ENCODE results near the gene COQ7. TPM values are rescaled to one million over a fixed set of nuclear protein-coding genes. Genes with fewer than 3 reads are reported as not detected.

COQ7 gene
- polyA plus RNA-seq, 1 of the 3 experiments (the other 2 are of a cell fraction): 24.0 TPM

DNA sequence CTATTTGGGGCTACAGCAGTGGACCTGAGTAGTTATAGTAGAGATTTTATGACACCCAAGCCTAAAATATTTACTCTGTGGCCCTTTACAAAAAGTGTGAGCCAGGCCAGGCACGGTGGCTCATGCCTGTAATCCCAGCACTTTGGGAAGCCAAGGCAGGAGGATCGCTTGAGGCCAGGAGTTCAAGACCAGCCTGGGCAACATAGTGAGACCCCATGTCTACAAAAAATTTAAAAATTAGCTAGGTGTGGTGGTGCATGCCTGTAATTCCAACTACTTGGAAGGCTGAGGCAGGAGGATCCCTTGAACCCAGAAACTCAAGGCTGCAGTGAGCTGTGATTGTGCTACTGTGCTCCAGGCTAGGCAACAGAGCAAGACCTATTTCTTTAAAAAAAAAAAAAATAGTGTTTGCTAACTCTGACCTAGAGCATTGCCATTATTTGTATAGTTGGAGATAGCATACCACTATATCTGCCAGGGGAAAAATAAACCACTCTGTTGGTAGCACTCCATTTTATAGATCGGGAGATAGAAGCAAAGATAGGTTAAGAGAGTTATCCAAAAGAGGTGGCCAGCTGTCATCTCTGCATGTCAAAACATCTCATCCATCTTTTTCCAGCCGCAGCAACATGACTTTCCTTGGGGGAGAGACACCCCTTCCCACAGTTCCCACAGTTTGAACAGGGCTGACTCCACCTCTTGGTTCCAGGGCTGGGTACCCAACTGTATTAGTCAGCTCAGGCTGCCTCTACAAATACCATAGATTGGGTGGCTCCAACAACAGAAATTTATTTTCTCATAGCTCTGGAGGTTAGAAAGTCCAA lies 43.3 kb downstream of the COQ7 start:
- 0 out of 2 replicates have a peak, but pooled peaks cover 2% of the 10 kb centered on the region for H4K20me1 ChIP-seq (ENCODE audit: insufficient read depth)
- H3F3A ChIP-seq (replicated peaks; ENCODE audit: insufficient read depth): peaks cover 4% of the 10 kb centered on the region
- POLR2A ChIA-PET: no interaction called here
- no peaks in the 10 kb centered on the region for H3K9me2 ChIP-seq
- WGBS (ENCODE audit: low lambda C conversion rate): 90% methylated on average over 4 of the region's 4 CpGs
- DNase-seq: no peak
- no peak overlapping the region for H3K4me3 ChIP-seq (ENCODE audit: low read depth in 2 of 2, low read length in 1 of 2)
- H2AFZ ChIP-seq (ENCODE audit: low read depth): no peak overlapping the region
- peaks cover 29% of the 10 kb centered on the region for H3K79me2 ChIP-seq (ENCODE audit: insufficient read depth)
- CTCF ChIA-PET: interaction anchor here (0.9 to 7.7 kb wide), 2 partner anchors 25 to 52 kb away, joined by 3 to 35 read pairs; no protein-coding TSS in a partner anchor
- no peak overlapping the region for H3K27ac ChIP-seq (ENCODE audit: low read depth in 2 of 2, low read length in 1 of 2)
- TF ChIP-seq MXI1 (IDR thresholded peaks at IDR 0.05; ENCODE audit: low read depth, low read length): no peak
- TF ChIP-seq, protein P1, sequence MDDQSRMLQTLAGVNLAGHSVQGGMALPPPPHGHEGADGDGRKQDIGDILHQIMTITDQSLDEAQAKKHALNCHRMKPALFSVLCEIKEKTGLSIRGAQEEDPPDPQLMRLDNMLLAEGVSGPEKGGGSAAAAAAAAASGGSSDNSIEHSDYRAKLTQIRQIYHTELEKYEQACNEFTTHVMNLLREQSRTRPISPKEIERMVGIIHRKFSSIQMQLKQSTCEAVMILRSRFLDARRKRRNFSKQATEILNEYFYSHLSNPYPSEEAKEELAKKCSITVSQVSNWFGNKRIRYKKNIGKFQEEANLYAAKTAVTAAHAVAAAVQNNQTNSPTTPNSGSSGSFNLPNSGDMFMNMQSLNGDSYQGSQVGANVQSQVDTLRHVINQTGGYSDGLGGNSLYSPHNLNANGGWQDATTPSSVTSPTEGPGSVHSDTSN (IDR thresholded peaks at IDR 0.05): no peak
- no peak for TF ChIP-seq CHD2 (IDR thresholded peaks at IDR 0.05; ENCODE audit: low read length, partially characterized antibody)
- no peak for TF ChIP-seq GATA2 (CRISPR knock-in tag; IDR thresholded peaks at IDR 0.05)
- no peak for TF ChIP-seq EZH2phosphoT487 (IDR thresholded peaks at IDR 0.05; ENCODE audit: borderline replicate concordance, low read depth)
- no peak for TF ChIP-seq SMC3 (IDR thresholded peaks at IDR 0.05; ENCODE audit: low read depth, low read length)
- no peak for TF ChIP-seq ELF1 (IDR thresholded peaks at IDR 0.05)
- no peak for TF ChIP-seq GABPA (IDR thresholded peaks at IDR 0.05; ENCODE audit: low read depth)
- H3K9ac ChIP-seq: no peak overlapping the region
- no peaks in the 10 kb centered on the region for H3K9me3 ChIP-seq
- H3K4me2 ChIP-seq: no peak overlapping the region
- peaks cover 13 to 14% of the 10 kb centered on the region in 2 experiments; a peak in 2 of 4 replicates for H3K4me1 ChIP-seq (ENCODE audit: control insufficient read depth in 1 of 2, insufficient read depth in 2 of 2, low read depth in 1 of 2, low read length in 1 of 2)
- H3K27me3 ChIP-seq (ENCODE audit: insufficient read depth): no peaks in the 10 kb centered on the region
- H3K36me3 ChIP-seq (replicated peaks in 1 of 2; ENCODE audit: control insufficient read depth in 1 of 2, insufficient read depth in 2 of 2, low read length in 1 of 2): peaks cover 0 to under 1% of the 10 kb centered on the region in 2 experiments

DNA sequence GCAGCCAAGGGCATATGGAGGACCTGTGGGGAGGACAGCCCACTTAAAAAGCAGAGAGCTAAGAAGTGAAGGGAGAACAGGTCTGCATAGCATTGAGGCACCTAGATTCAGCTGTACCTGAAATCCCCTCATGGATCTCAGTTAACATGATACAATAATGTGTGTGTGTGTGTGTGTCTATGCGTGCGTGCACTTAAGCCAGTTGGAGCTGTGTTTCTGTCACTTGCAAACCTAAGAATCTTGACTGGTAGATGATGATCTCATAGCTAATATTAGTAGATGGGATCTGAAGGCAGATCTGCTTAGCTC lies 44.6 kb downstream of the COQ7 start:
- no peak overlapping the region for H3K4me3 ChIP-seq (ENCODE audit: low read depth in 2 of 2, low read length in 1 of 2)
- no peak overlapping the region for H3K9ac ChIP-seq
- H3K27ac ChIP-seq (ENCODE audit: low read depth in 2 of 2, low read length in 1 of 2): no peak overlapping the region
- POLR2A ChIA-PET: interaction anchor here (0.6 to 0.8 kb wide), 2 partner anchors 11 to 25 kb away, joined by 3 to 5 read pairs; no protein-coding TSS in a partner anchor
- H4K20me1 ChIP-seq (ENCODE audit: insufficient read depth): 0 out of 2 replicates have a peak, but pooled peaks cover 5% of the 10 kb centered on the region
- no peak for TF ChIP-seq FOXJ3 (CRISPR knock-in tag; IDR thresholded peaks at IDR 0.05)
- TF ChIP-seq RAD21 (IDR thresholded peaks at IDR 0.05; ENCODE audit: low read length): no peak
- TF ChIP-seq FOSL2 (IDR thresholded peaks at IDR 0.05; ENCODE audit: borderline replicate concordance, low read depth): no peak
- TF ChIP-seq TEAD4 (IDR thresholded peaks at IDR 0.05; ENCODE audit: borderline replicate concordance, insufficient read depth): no peak
- TF ChIP-seq, protein P2, sequence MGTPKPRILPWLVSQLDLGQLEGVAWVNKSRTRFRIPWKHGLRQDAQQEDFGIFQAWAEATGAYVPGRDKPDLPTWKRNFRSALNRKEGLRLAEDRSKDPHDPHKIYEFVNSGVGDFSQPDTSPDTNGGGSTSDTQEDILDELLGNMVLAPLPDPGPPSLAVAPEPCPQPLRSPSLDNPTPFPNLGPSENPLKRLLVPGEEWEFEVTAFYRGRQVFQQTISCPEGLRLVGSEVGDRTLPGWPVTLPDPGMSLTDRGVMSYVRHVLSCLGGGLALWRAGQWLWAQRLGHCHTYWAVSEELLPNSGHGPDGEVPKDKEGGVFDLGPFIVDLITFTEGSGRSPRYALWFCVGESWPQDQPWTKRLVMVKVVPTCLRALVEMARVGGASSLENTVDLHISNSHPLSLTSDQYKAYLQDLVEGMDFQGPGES (IDR thresholded peaks at IDR 0.05; ENCODE audit: low read depth, low read length): no peak
- TF ChIP-seq, protein P3, sequence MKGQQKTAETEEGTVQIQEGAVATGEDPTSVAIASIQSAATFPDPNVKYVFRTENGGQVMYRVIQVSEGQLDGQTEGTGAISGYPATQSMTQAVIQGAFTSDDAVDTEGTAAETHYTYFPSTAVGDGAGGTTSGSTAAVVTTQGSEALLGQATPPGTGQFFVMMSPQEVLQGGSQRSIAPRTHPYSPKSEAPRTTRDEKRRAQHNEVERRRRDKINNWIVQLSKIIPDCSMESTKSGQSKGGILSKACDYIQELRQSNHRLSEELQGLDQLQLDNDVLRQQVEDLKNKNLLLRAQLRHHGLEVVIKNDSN (IDR thresholded peaks at IDR 0.05; ENCODE audit: borderline replicate concordance, low read depth): no peak
- TF ChIP-seq NRF1 (IDR thresholded peaks at IDR 0.05; ENCODE audit: low read depth, low read length): no peak
- no peak for TF ChIP-seq FOXM1 (IDR thresholded peaks at IDR 0.05; ENCODE audit: low read depth)
- TF ChIP-seq, protein P4, sequence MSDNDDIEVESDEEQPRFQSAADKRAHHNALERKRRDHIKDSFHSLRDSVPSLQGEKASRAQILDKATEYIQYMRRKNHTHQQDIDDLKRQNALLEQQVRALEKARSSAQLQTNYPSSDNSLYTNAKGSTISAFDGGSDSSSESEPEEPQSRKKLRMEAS (IDR thresholded peaks at IDR 0.05; ENCODE audit: low read depth): no peak
- no peak for TF ChIP-seq MEF2A (IDR thresholded peaks at IDR 0.05; ENCODE audit: borderline replicate concordance, low read depth)
- TF ChIP-seq, protein P1 (IDR thresholded peaks at IDR 0.05): no peak
- no peak for TF ChIP-seq GABPA (IDR thresholded peaks at IDR 0.05; ENCODE audit: low read depth)
- no peak for TF ChIP-seq ELF1 (IDR thresholded peaks at IDR 0.05)
- no peak for TF ChIP-seq TCF12 (IDR thresholded peaks at IDR 0.05)
- TF ChIP-seq, protein P5, sequence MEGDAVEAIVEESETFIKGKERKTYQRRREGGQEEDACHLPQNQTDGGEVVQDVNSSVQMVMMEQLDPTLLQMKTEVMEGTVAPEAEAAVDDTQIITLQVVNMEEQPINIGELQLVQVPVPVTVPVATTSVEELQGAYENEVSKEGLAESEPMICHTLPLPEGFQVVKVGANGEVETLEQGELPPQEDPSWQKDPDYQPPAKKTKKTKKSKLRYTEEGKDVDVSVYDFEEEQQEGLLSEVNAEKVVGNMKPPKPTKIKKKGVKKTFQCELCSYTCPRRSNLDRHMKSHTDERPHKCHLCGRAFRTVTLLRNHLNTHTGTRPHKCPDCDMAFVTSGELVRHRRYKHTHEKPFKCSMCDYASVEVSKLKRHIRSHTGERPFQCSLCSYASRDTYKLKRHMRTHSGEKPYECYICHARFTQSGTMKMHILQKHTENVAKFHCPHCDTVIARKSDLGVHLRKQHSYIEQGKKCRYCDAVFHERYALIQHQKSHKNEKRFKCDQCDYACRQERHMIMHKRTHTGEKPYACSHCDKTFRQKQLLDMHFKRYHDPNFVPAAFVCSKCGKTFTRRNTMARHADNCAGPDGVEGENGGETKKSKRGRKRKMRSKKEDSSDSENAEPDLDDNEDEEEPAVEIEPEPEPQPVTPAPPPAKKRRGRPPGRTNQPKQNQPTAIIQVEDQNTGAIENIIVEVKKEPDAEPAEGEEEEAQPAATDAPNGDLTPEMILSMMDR (IDR thresholded peaks at IDR 0.05): no peak
- no peaks in the 10 kb centered on the region for H3K9me2 ChIP-seq
- H3K4me2 ChIP-seq: no peak overlapping the region
- DNase-seq: no peak
- 94% methylated on average over 2 of the region's 2 CpGs for WGBS (ENCODE audit: low lambda C conversion rate)
- no peaks in the 10 kb centered on the region for H3K27me3 ChIP-seq (ENCODE audit: insufficient read depth)
- H3F3A ChIP-seq (replicated peaks; ENCODE audit: insufficient read depth): peaks cover 11% of the 10 kb centered on the region
- H3K79me2 ChIP-seq (ENCODE audit: insufficient read depth): peaks cover 42% of the 10 kb centered on the region
- peaks cover 5 to 8% of the 10 kb centered on the region in 2 experiments for H3K36me3 ChIP-seq (replicated peaks in 1 of 2; ENCODE audit: control insufficient read depth in 1 of 2, insufficient read depth in 2 of 2, low read length in 1 of 2)
- peaks cover 13 to 23% of the 10 kb centered on the region in 2 experiments; a peak in 2 of 4 replicates for H3K4me1 ChIP-seq (ENCODE audit: control insufficient read depth in 1 of 2, insufficient read depth in 2 of 2, low read depth in 1 of 2, low read length in 1 of 2)
- CTCF ChIA-PET: interaction anchor here (4.0 kb wide), 1 partner anchor 26 kb away, joined by 28 read pairs; no protein-coding TSS in a partner anchor
- no peak overlapping the region for H2AFZ ChIP-seq (ENCODE audit: low read depth)
- no peaks in the 10 kb centered on the region for H3K9me3 ChIP-seq

Measured in SK-N-SH (cell line).